NB4 (cell line): Measurements from ENCODE around the gene LYRM4.

Experiments
- DNase-seq: peaks from one replicate; pipeline ENCODE4 v3.0.0; 2010; ENCODE audit warnings: low read depth
- H3K4me3 ChIP-seq: one replicate; pipeline ENCODE4 v1.5.1; 2011; ENCODE audit warnings: mild to moderate bottlenecking, low read depth, low read length, moderate library complexity
- CTCF ChIP-seq: IDR thresholded peaks from one replicate; pipeline ENCODE4 v1.5.1; 2012; ENCODE audit warnings: low read depth, low read length
- MAX ChIP-seq: IDR thresholded peaks from 2 replicates; pipeline ENCODE4 v1.6.1; 2011; ENCODE audit warnings: low read depth, low read length
- MYC ChIP-seq: IDR thresholded peaks from 2 replicates; pipeline ENCODE4 v1.6.1; 2011; ENCODE audit warnings: low read depth, low read length
- POLR2A ChIP-seq: IDR thresholded peaks from 2 replicates; pipeline ENCODE4 v1.6.1; 2011; ENCODE audit warnings: mild to moderate bottlenecking; ENCODE audit not compliant: insufficient read length; ENCODE audit errors: extremely low read depth

The LYRM4 gene

GRCh38 chr6:5079692-5080091, 181.1 kb downstream of the LYRM4 start:
- H3K4me3 ChIP-seq: no peak overlapping the region
- TF ChIP-seq MYC (no peak), MAX (no peak), CTCF (no peak), POLR2A (no peak)
- DNase-seq: no peak

DNA sequence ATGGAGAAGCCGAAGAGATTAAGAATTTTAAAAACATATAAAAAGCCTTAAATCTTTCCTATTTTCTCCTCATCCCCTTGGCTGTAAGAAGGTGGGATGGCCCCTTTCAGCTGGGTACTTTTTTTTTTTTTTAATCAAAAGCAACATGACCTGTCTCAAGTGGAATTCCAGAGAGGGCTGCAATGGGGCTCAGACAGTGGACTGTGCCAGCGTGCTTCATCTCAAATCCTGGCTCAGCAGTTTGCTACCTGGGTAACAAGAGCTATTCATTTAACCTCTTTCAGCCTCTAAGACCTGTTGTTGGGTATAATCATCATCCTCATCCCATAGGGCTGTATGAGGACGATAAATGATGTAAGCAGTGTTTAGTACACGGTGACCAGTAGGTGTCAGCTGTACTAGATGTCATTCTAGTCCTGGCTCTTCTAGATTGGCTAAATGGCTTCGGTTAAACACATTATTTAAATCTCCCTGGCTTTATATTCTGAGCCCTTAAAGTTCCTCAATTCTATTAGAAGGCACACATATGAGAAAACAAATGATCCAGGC, 182.6 kb downstream of the LYRM4 start:
- H3K4me3 ChIP-seq: no peak overlapping the region
- DNase-seq: peak; percentile 28
- no peak for TF ChIP-seq MAX
- TF ChIP-seq CTCF: no peak
- no peak for TF ChIP-seq POLR2A
- no peak for TF ChIP-seq MYC

DNA sequence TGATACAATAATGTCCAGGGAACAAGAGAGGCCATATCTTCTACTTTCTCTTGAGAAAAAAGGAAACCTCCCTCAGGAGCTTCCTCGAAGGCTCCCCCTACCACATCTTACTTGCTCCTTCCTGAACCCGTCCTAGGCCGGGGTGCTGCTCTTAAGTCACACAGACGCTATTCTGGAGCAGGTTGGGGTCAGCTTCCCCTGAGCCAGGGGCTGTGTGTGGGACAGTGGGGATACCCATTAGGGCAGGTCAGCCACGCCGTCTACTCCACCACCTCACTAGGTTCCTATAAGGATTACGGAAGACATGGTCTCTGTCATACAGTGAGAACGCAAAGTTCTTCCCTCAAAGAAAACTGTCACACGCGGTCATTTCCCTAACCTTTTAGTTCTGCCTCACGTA, 183.8 kb downstream of the LYRM4 start:
- TF ChIP-seq POLR2A: no peak
- TF ChIP-seq MAX: no peak
- TF ChIP-seq MYC: no peak
- TF ChIP-seq CTCF: no peak
- no peak for DNase-seq
- no peak overlapping the region for H3K4me3 ChIP-seq

DNA sequence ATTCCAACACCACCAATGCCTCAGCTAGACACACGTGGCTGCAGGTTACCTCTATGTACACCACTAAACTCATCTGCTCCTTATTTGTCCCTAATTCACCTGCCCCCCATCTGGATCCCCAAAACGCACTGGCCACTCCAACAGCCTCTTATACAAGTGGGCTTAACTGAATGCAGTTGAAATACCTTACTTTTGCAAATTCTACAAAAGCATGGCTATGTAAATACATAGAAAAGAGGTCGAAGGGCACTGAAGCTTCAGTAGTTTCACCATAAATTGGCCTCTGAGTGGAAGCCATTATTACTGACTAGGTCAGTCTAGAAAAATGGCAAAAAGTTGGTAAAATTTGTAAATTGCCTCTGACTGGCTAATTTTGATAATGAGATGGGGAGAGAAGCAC, 186.8 kb downstream of the LYRM4 start:
- DNase-seq: no peak
- TF ChIP-seq CTCF: no peak
- no peak for TF ChIP-seq MYC
- TF ChIP-seq MAX: no peak
- TF ChIP-seq POLR2A: no peak
- H3K4me3 ChIP-seq: no peak overlapping the region

DNA sequence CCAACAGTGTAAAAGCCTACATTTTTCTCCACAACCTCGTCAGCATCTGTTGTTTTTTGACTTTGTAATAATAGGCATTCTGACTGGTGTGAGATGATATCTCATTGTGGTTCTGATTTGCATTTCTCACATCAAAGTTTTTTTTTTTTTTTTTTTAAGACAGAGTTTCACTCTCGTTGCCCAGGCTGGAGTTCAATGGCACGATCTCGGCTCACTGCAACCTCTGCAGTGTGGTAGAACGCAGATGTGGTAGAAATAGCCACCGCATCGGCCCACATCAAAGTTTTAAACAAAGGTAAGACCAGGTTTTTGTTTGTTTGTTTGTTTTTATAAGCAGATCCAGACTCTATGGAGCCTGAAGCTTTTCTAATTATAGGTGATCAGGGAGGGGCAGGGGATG, 188.3 kb downstream of the LYRM4 start:
- H3K4me3 ChIP-seq: no peak overlapping the region
- no peak for TF ChIP-seq MAX
- no peak for TF ChIP-seq POLR2A
- TF ChIP-seq CTCF: no peak
- TF ChIP-seq MYC: no peak
- no peak for DNase-seq

DNA sequence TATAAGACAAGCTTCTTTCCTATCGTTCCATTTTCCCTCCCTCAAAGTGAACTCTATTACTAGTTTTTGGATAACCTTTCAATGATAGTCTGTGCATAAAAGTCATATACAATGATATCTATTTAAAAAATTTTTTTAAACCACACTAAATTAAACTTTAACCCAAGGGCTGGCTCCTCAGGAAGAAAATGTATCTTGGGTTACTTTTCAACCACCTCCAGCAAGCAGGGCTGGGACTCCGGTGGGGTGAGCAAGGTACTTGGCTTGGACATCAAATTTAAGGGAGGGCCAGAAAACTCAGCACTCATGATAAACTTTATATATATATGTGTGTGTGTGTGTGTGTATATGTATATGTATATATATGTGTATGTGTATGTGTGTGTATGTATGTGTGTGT, 189.5 kb downstream of the LYRM4 start:
- no peak for TF ChIP-seq MYC
- TF ChIP-seq CTCF: no peak
- no peak for TF ChIP-seq MAX
- no peak for TF ChIP-seq POLR2A
- no peak for DNase-seq
- H3K4me3 ChIP-seq: no peak overlapping the region
